Stimulated activated CD4-positive, alpha-beta T cell treated with anti-CD3 and anti-CD28 coated beads, Interleukin-12 subunit alpha, Interleukin-12 subunit beta, amount 100 ng/mL, for 24 hours (primary cell): Measurements from ENCODE around the gene BRWD1.
"Not testable (repeated sequence)": the region's sequence is repeated elsewhere in the genome, so short reads cannot be mapped to it uniquely, and the experiment has no call there.

Experiments
- DNase-seq, 2 experiments: peaks; one replicate each; pipeline ENCODE4 v3.0.0-alpha.2; 2020; ENCODE audit warnings: low read depth in 2 of 2

Gene BRWD1

DNA sequence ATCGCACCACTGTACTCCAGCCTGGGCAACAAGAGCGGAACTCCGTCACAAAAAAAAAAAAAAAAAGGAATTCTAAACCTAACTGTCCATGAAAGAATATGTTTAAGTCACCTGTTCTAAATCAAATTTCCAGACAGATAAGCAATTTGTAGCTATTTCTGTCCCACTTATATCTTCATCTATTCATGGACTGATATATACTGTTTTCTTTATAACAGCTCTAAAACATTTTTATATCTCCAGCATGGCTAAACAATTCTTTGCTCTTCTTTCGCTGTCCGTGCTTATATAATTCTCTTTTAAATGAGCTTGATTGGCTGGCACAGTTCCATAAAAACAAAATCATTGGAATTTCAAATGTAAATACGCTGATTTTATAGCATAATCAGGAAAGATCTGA lies 30.5 kb downstream of the BRWD1 start:
- DNase-seq = no peak

DNA sequence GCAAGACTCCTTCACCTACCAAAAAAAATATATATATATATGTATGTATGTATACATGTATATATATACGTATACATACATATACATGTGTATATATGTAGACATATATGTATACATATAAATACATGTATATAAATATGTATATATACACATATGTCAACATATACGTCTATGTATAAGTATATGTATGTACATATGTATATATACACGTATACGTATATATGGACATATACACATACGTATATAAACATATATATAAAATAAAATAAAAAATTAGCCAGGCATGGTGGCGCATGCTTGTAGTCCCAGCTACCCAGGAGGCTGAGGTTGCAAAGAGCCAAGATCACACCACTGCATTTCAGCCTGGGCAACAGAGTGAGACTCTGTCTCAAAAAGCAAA lies 31.6 kb downstream of the BRWD1 start:
- DNase-seq = no peak

DNA sequence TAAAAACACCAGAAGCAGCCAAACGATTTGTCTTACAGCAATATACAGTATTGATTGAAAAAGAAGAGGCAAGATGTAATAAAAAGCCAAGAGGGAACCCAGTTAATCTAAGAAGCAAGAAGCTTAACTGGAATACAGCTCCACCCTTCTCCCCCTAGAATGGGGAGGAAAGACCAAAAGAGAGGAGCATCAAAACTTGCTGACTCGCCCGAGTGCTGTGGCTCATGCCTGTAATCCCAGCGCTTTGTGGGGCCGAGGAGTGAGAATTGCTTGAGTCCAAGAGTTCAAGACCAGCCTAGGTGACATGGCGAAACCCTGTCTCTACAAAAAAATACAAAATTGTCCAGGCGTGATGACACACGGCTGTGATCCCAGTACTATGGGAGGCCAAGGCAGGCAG lies 32.2 kb downstream of the BRWD1 start:
- no peak for DNase-seq

DNA sequence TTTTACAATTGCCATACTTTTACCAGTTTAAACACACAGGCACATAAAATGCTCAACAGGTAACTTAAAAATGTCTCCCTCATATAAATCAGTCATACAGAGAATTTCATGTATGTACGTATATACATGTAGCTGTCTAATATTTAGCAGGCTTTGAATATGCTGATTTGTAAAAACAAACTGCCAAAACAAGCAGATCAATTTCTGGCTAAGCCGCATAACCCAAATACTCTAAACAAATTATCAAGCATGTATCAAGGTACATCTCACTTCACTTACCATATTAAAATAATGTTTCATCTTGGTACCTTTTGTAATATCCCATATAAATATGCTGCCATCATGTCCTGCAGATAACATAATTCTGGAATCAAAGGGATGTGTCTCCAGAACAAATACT lies 43.8 kb downstream of the BRWD1 start:
- DNase-seq = no peak

DNA sequence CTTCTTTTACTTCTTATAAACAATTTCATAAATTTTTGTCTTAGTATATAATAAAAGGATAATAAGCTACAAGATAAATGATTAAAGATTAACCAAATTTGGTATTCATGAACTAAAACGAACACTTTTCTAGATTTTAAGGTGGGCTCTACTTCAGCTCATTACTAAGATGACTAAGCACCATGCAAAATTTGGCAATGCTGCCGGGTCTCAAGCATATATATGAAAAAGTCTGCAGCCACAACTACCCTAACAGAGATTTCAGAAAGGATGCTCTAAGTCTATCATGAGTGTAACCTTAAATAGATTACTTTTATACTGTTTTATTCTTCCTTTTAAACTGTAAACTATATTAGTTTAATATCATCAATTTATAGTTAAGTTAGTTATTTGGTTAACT lies 47.8 kb downstream of the BRWD1 start:
- DNase-seq = no peak

DNA sequence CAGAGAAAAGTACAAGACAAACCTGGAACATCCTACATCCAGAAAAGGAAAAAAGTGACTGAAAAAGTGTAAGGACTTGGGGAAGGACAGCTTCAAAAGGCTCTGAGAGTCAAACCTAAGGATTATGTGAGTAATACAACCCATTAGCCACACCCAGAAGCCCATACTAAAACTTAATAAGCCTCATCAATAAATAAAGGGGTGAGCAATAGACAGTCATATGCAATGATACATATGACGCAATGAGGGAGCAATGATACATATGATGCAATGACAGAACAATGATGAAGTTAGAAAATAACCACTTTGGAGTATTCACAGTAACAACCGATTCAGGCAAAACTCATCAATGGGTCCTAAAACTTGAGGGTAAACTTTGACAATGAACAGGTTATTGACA lies 50.1 kb downstream of the BRWD1 start:
- no peak for DNase-seq

DNA sequence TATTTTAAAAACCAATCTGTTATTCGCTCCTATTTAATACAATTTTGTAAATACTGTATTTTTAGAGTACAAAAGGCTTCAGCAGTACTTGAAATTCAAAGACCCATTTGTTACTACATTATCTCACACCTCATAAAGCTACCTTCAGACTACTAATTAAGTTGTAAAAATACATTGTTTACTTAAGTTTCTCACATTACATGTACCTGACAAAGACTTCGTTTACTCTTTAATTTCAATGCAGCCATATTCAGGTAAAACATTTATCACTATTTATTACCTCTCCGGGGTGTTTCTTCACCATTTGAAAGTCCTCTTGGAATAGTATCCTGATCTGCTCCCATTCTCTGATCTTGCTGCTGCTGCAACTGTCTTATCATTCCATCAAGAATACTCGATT lies 55.2 kb downstream of the BRWD1 start:
- no peak for DNase-seq

DNA sequence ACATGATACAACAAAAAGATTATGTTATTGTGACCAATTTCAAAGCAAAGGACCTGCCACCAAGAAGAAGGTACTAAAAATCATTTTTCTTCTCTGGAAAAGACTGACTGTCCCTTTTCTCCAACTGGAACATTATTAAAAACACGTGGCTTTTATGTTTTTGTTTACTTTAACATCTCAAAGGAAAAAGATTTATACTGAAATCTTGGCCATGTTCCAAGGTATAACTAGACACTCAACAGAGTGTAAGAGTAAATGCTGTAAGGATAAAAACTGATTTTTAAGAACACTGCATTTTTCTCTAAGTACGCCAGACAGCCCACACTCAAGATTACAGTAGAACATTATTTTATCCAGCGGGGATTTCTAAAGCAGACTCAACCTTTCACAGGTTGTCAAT lies 62.1 kb downstream of the BRWD1 start:
- DNase-seq = no peak

DNA sequence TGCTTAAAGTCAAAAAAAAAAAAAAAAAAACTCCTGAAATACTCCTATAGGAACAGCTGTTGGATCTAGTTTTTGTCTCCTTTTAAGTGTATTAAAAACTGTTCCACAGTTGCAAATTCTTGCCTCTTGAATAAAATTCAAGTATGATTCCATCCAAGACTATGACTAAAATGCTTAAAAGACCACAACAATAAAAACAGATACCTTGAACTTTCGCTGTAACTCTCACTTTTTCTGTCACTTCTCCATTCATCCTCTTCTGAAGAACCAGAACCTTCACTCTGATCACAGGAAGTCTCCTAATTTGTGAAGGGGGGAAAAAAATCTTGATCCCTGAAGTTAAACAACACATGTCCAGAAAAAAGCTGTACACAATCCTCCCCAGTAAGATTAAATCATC lies 75.2 kb downstream of the BRWD1 start:
- DNase-seq = no peak

DNA sequence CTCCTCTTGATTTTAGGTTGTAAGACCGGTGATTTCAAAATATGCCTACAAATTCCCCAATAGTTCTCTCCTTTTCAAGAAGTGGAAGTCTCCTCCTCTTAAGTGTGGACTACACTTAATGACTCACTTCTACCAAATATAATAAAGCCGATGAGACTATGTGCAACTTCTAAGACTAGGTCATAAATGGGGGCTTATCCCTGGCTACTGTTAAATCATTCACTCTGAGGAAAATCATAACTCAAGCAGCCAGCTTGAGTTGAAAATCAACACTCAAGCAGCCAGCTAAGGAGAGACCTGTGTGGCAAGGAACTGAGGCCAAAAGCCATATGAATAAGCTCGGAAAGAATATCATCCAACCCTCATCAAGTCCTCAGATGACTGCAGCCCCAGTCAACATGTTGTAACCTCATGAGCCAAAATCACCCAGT lies 80.6 kb downstream of the BRWD1 start:
- DNase-seq = no peak

DNA sequence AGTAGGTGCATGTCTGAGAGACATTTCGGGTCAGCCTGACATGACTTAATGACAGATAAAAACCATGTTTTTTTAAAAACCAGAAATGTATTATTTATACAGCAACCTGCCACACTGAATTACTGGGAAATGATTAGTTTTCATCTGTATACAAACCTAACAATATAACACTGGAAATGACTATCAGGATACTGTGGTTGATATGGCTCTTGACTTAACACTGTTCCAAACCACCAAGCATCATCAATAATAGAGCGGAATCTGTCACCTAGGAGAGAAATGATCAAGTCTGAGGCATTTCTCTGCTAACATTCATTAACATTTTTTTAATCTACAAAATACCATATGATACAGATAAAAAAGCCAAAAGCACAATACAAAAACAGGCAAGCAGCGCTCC lies 88.5 kb downstream of the BRWD1 start:
- DNase-seq = no peak

DNA sequence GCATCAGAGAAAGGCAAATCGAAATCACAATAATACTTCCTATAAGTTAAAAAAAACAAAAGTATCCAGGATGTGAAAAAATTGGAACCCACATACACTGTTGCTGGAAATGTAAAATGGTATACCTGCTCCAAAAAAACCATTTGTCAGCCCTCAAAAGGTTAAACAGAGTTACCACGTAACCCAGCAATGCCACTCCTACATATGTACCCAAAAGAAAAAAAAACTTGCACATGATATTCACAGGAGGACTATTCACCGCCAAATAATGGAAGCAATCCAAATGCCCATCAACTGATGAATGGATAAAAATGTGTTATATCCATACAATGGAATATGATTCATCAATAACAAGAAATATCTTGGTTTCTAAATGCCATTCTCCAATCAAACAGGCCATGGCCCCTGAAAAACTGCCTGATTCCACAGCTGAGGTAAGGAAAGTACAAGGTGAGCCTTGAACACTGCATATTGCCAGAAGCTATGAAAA lies 91.4 kb downstream of the BRWD1 start:
- DNase-seq = no peak

DNA sequence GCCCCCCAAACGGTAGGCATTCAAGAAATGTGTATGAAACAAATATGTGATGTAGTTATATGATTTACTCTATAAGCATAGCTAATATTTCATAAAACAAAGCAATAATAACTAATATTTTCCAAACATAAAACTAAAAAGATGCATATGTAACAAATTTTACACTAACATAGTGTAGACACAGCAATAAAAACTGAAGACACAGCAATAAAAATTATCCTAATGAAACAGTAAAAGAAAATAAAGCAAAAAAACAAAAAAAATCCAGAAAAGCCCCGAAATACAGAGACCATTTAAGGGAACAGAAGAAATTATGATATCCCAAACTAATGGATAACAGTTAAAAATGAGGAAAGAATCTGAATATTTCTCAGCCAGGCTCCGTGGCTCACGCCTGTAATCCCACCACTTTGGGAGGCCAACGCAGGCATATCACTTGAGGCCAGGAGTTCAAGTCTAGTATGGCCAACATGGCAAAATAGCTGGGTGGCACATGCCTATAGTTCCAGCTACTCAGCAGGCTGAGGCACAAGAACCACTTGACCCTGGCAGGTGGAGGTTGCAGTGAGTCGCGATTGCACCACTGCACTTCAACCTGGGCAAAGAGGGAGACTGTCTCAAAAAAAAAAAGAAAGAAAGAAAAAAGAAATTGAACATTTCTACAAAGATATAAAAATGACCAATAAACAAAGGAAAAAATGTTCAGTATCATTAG lies 92.0 kb downstream of the BRWD1 start:
- DNase-seq = no peak

DNA sequence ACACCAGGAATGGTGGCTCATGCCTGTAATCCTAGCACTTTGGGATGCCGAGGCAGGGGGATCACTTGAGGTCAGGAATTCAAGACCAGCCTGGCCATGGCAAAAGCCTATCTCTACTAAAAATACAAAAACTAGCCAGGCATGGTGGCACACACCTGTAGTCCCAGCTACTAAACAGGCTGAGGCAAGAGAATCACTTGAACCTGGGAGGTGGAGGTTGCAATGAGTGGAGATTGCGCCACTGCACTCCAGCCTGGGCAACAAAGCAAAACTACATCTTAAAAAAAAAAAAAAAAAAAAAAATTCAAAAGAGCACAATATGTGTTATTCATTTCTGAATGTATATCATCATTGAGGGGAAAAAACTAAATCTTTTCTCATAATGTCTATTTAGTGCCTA lies 92.6 kb downstream of the BRWD1 start:
- not testable (repeated sequence) for DNase-seq

DNA sequence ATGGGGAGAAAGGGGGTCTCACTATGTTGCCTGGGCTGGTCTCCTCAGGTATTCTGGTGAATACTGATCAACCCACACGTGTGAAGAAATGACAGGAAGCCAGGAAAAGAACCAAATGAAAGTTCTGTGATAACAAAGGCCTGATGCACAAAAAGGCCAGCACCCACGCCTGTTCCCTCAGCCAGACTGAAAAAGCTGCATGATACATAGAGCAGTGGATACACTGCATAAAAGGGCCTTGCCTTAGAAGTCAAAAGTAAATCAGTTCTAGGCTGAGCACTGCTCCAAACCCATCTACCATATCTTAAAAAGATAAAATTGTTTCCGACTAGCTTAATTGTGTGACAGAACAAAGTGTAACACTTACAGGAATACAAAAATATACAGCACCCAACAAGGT lies 93.3 kb downstream of the BRWD1 start:
- no peak for DNase-seq

DNA sequence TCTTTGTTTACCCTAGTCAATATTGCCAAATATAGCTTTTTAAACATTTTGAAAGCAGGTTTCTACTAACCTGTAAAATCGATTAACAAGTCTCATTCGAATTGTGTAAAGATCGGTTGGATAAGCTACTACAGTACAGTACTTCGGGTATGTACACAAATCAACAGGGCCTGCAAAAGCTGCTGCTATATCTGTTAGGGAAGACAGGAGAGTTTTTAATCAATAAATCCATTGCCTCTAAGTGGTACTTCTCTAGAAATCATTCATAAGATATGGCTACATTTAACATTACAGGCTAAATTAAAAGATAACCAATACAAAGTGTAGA lies 95.4 kb downstream of the BRWD1 start:
- DNase-seq = no peak

DNA sequence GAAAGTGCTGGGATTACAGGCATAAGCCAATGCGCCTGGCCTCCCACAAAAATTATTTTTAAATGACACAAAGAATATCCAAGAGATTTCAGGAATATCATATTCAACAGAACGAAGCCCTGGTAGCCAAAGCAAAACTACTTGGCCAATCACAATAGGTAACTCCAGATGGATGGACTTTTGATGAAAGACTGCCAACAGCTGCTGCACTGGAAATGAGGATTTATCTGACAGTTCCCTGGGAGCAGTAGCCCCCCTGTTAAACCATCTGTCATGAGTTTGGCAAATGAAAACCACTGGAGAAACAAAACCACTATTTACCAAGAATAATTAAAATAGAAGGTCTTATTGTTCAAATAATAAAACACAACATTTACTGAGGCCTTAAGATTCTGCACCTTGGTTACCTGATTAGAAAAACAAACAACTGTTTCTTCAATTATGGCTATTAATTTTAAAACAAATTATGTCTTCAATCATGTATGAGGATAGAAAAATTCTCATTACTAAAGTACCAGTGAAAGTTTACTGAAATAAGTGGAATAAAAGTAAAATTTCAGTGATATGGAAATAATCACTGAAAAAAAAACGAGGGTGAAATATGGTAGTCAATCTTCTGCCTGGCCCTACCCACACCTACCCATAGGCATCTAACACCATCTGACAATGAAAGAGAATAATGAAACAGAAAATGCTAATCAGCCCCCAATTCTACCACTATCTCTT lies 95.9 kb downstream of the BRWD1 start:
- DNase-seq = no peak

DNA sequence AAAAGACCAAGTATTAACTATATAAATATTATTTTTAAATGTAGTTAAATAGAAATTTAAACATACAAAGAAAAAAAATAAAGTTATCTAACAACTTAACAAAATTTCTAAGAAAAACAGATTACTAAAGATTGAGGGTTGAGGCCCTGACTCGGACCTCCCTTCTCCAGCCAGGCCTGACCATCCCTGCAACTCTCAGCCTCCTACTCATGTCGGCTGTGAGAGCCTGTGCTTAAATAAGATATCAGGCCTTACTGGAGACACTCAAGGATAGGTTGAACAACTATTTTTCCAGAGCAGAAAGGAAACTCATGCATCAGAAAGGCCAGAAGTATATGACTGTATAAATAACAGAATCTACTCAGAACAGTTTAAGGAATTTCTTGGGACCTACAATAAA lies 97.1 kb downstream of the BRWD1 start:
- no peak for DNase-seq

DNA sequence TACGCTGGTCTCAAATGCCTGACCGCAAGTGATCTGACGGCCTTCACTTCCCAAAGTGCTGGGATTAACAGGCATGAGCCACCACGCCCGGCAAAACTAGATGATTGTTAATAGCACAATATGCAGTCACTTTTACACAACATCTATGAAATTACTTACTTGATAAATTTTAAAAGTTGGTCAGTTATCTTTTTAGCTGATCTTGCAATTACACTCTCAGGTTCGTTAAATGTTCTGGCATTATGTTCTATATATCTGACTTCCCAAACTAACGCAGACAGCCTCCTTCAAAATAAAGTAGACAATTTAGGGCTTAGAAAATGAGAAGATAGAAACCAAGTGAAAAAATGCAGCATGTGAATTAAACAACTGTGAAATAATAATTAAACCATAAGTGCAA lies 98.4 kb downstream of the BRWD1 start:
- no peak for DNase-seq

DNA sequence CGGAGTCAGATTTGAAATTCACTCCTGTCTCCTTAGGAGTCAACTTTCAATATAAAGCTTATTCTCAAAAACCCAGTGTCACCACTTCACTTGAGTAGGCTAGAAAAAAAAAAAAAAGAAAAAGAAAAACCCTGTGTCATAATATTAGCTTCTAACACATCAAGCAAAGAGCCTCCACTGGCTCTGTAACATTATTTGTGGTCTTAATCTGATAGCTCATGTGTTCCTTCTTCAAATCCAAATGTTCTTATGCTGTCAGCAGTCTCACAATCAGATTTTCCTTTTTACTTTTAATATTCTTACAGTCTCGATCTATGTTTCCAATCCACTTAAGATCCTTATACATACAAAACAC lies 104.1 kb downstream of the BRWD1 start:
- DNase-seq = no peak

DNA sequence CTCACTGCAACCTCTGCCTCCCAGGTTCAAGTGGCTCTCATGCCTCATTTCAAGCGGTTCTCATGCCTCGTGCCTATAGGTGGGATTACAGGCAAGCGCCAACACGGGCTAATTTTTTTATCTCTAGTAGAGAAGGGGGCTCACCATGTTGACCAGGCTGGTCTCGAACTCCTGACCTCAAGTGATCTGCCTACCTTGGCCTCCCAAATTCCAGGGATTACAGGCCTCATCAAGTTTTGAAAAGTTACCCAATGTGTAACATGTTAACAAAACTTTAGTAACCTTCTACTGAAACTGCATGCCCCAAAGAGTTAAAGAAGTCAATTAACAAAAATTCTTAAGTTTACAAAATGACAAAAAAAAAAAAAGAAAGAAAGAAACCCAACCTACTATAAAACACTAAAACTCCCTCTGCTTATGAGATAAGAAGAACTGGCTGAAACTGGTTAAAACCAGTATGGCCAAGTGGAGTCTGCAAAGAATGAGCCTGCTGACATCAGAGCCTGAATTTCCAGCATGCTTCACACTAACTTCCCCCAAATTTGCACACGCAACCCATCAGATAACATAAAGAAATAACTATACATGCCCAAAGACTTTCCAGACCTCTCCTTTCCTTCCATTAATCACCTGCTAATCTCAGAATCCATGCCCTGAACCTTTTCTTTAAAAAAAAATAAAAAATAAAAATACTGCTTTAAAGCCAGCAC lies 104.7 kb downstream of the BRWD1 start:
- no peak for DNase-seq

DNA sequence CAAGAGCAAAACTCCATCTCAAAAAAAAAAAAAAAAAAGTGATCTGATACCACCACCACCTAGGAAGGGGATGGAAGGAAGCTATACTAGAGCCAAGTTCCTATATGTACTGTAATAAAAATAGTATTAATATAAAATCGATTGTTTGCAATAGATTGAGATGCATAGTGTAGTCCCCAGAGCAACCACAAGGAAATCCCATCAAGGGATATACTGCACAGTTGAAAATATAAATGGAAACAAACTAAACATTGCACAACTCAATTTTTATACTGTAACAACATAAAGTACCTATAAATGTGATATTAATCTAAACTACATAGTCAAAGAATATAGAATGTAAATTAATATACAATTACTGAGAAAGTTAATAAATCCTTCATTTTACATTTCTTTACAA lies 109.3 kb downstream of the BRWD1 start:
- no peak for DNase-seq

DNA sequence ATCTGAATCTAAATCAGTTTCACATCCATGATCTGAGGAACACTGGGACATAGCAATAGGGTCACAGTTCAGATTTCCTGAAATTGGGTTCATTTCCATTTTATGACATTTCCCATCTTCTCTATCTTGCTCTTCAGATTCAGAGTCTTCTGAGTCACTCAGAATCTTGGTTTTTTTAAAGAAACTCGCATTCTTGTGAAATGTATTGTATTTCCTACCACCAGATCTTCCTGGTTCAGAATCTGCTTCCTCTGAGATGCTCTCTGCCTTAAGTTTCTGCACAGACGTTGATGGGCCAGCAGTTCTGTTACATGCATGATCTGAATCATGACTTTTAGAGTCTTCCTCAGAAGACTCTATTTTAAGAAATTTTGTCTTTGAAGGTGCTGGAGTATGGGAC lies 114.6 kb downstream of the BRWD1 start:
- no peak for DNase-seq
